HEK293 (cell line): Measurements from ENCODE around the gene SGF29.
"Not testable (repeated sequence)": the region's sequence is repeated elsewhere in the genome, so short reads cannot be mapped to it uniquely, and the experiment has no call there.

Experiments used
- CTCF ChIA-PET: fragments of 350-600 bp; formaldehyde crosslinking; extraction: SDS; loops from one replicate; lab custom pipeline; 2021; ENCODE audit warnings: antibody characterized with exemption; lab: Yijun Ruan, JAX
- POLR2A ChIA-PET: fragments of 300-600 bp; formaldehyde crosslinking; extraction: SDS; loops from one replicate; lab custom pipeline; 2020; ENCODE audit warnings: antibody characterized with exemption, inconsistent platforms; lab: Yijun Ruan, JAX
- H3K27ac ChIP-seq: fragments of 200-500 bp; sonication (Bioruptor generic); 2 replicates; pipeline ENCODE4 v1.5.1; 2014; ENCODE audit warnings: low read depth, low read length, control low read depth, inconsistent platforms; ENCODE audit errors: extremely low read depth
- H3K36me3 ChIP-seq, 2 experiments: fragments of 200-500 bp in 1 of 2; sonication (Bioruptor generic) in 1 of 2; 1 replicate in 1 of 2; 2 replicates in 1 of 2; pipeline ENCODE4 v1.5.1; 2014 to 2017; ENCODE audit warnings: inconsistent platforms in 2 of 2, low read length in 2 of 2; ENCODE audit not compliant: control insufficient read depth in 2 of 2, insufficient read depth in 1 of 2
- H3K4me1 ChIP-seq: fragments of 200-500 bp; sonication (Bioruptor generic); 2 replicates; pipeline ENCODE4 v1.5.1; 2014; ENCODE audit warnings: mild to moderate bottlenecking, low read length, inconsistent platforms; ENCODE audit not compliant: control insufficient read depth, insufficient read depth
- H3K4me3 ChIP-seq: 2 replicates; pipeline ENCODE4 v1.5.1; 2011; ENCODE audit warnings: low read depth, mild to moderate bottlenecking, control low read depth, low read length, moderate library complexity
- H3K9me3 ChIP-seq: fragments of 200-500 bp; sonication (Bioruptor generic); 2 replicates; pipeline ENCODE4 v1.5.1; 2014; ENCODE audit warnings: low read depth, low read length, inconsistent platforms; ENCODE audit not compliant: control insufficient read depth, insufficient read depth
- ZBTB26 ChIP-seq: fragments of 450-650 bp; formaldehyde crosslinking; optimal IDR thresholded peaks from 2 replicates; pipeline ENCODE3; 2016; ENCODE audit warnings: missing biosample characterization, mild to moderate bottlenecking, missing genetic modification characterization
- ZBTB8A ChIP-seq: fragments of 450-650 bp; formaldehyde crosslinking; IDR thresholded peaks from 2 replicates; pipeline ENCODE4 v1.5.1; 2016; ENCODE audit warnings: missing biosample characterization, missing genetic modification characterization
- ZIC2 ChIP-seq: fragments of 450-650 bp; formaldehyde crosslinking; IDR thresholded peaks from 2 replicates; pipeline ENCODE4 v1.5.1; 2016; ENCODE audit warnings: missing biosample characterization, missing genetic modification characterization
- ZNF138 ChIP-seq: fragments of 450-650 bp; formaldehyde crosslinking; IDR thresholded peaks from 2 replicates; pipeline ENCODE4 v1.5.1; 2016; ENCODE audit warnings: missing biosample characterization, missing genetic modification characterization, borderline replicate concordance
- ZNF335 ChIP-seq: fragments of 450-650 bp; formaldehyde crosslinking; conservative IDR thresholded peaks from 2 replicates; pipeline ENCODE4 v1.5.1; 2016; ENCODE audit warnings: missing biosample characterization, missing genetic modification characterization
- ZNF449 ChIP-seq: fragments of 450-650 bp; formaldehyde crosslinking; IDR thresholded peaks from 2 replicates; pipeline ENCODE4 v1.5.1; 2017; ENCODE audit warnings: missing biosample characterization, mild to moderate bottlenecking, missing genetic modification characterization, moderate library complexity
- ZNF518A ChIP-seq: fragments of 450-650 bp; formaldehyde crosslinking; conservative IDR thresholded peaks from 2 replicates; pipeline ENCODE4 v1.5.1; 2016; ENCODE audit warnings: low read depth, missing biosample characterization, missing genetic modification characterization
- ZNF623 ChIP-seq: fragments of 450-650 bp; formaldehyde crosslinking; IDR thresholded peaks from 2 replicates; pipeline ENCODE4 v1.5.1; 2016; ENCODE audit warnings: missing biosample characterization, missing genetic modification characterization

SGF29 gene

GRCh38 chr16:28607116-28607623, 53.5 kb downstream of the SGF29 start (continued):
- no peak for TF ChIP-seq ZNF138 (tag by site-specific recombination)
- TF ChIP-seq ZNF623 (tag by site-specific recombination) = no peak
- TF ChIP-seq, all 188 proteins: peak for 0

- H3K27ac ChIP-seq, H3K4me1 ChIP-seq, H3K4me3 ChIP-seq, POLR2A ChIA-PET, H3K9me3 ChIP-seq: not testable (repeated sequence)
- CTCF ChIA-PET = interaction anchor here (0.7 kb wide), 1 partner anchor 28 kb away, joined by 3 read pairs; no protein-coding TSS in a partner anchor
- peaks cover 3 to 39% of the 10 kb centered on the region in 2 experiments; a peak in 2 of 3 replicates for H3K36me3 ChIP-seq
Observed at GRCh38 chr16:28607681-28608495, 54.2 kb downstream of the SGF29 start.

- POLR2A ChIA-PET, H3K27ac ChIP-seq, H3K4me1 ChIP-seq, H3K9me3 ChIP-seq, H3K4me3 ChIP-seq: not testable (repeated sequence)
- CTCF ChIA-PET = interaction anchor here (0.7 kb wide), 1 partner anchor 29 kb away, joined by 3 read pairs; no protein-coding TSS in a partner anchor
- peaks cover 3 to 39% of the 10 kb centered on the region in 2 experiments; a peak in 2 of 3 replicates for H3K36me3 ChIP-seq
Observed at GRCh38 chr16:28608496-28608808, 54.7 kb downstream of the SGF29 start.

GRCh38 chr16:28608867-28609596, 55.3 kb downstream of the SGF29 start:
- H3K4me1 ChIP-seq, H3K4me3 ChIP-seq, H3K9me3 ChIP-seq, CTCF ChIA-PET, POLR2A ChIA-PET: not testable (repeated sequence)
- peaks cover 3 to 35% of the 10 kb centered on the region in 2 experiments; a peak in 2 of 3 replicates for H3K36me3 ChIP-seq
- TF ChIP-seq ZNF449 (tag by site-specific recombination) = peak; percentile 77
- TF ChIP-seq ZBTB26 (tag by site-specific recombination) = peak; percentile 15
- TF ChIP-seq ZBTB8A (tag by site-specific recombination) = 0 out of 2 replicates have a peak, but pooled peaks have one; percentile 25
- TF ChIP-seq, all 188 proteins: peak for 3; not testable (repeated sequence) for 185
- peak overlapping the region; percentile 50; the same call in 1 of the 2 replicates for H3K27ac ChIP-seq

- ChIA-PET CTCF (interaction anchor here (0.7 kb wide), 1 partner anchor 368 kb away, joined by 4 read pairs; no protein-coding TSS in a partner anchor), POLR2A (interaction anchor here (0.6 kb wide), 1 partner anchor 19 kb away, joined by 3 read pairs; no protein-coding TSS in a partner anchor)
- Histone ChIP-seq H3K9me3 (no peaks in the 10 kb centered on the region), H3K4me3 (no peak within 1 kb of the TSS; the same call in 1 of the 2 replicates), H3K4me1 (no peaks in the 10 kb centered on the region), H3K36me3 (peaks cover 3 to 28% of the 10 kb centered on the region in 2 experiments; a peak in 2 of 3 replicates), H3K27ac (peak within 1 kb of the TSS; percentile 50; the same call in 1 of the 2 replicates)
- TF ChIP-seq ZNF335 (tag by site-specific recombination) (peak; percentile 90), ZIC2 (tag by site-specific recombination) (peak; percentile 94), ZNF518A (no peak)
Observed at GRCh38 chr16:28609631-28610594, 56.2 kb downstream of the SGF29 start, which contains the start of gene SULT1A1. SULT1A1 (minus strand) TSS chr16:28610044; CDS start chr16:28608855, 1,189 bp downstream.
